ENCODE data around the gene CRAMP1. TPM values are rescaled to one million over a fixed set of nuclear protein-coding genes. Genes with fewer than 3 reads are reported as not detected.

The CRAMP1 gene
- total RNA-seq, 1 donor from 2014 or later: 18.0 TPM

DNA sequence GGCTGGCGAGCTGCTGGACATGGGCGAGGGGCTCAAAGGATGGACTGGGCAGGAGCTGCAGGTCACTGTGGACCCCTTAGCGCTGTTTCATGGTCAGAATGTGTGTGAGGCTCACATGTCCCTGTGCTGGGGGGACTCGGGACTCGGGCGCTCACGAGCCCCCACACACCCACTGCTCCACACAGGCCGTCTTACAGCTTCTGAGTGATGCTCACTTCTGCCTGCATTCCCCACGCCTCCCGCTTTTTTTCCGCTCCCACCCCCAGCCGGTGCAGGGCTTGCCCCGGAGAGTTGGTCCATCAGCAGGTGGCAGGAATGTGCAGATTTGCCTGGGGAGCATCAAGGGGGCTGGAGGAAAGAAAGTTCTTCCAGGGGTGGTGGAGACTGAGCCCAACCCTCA lies 45.7 kb downstream of the CRAMP1 start:
- Histone ChIP-seq H3K4me1 (ENCODE audit: insufficient read depth, low read length) (no peaks in the 10 kb centered on the region), H3K4me2 (ENCODE audit: low read length) (no peak overlapping the region), H3K4me3 (ENCODE audit: insufficient read depth, low read depth, low read length) (no peak overlapping the region), H3K27me3 (ENCODE audit: insufficient read depth, low read length) (no peaks in the 10 kb centered on the region), H3K27ac (ENCODE audit: low read depth, low read length) (no peak overlapping the region), H4K20me1 (ENCODE audit: insufficient read depth, low read length) (peaks cover 27% of the 10 kb centered on the region), H2AFZ (ENCODE audit: low read depth, low read length) (no peak overlapping the region), H3K9ac (ENCODE audit: low read length) (no peak overlapping the region), H3K79me2 (ENCODE audit: insufficient read depth, low read length) (peaks cover 3% of the 10 kb centered on the region), H3K36me3 (ENCODE audit: insufficient read depth, low read length) (peaks cover 19% of the 10 kb centered on the region), H3K9me3 (ENCODE audit: insufficient read depth, low read depth, low read length) (no peaks in the 10 kb centered on the region)
- Mint-ChIP-seq H3K4me1 (ENCODE audit: low read depth, unreplicated experiment) (peaks cover 5% of the 10 kb centered on the region), H3K9me3 (ENCODE audit: unreplicated experiment) (no peaks in the 10 kb centered on the region), H3K27ac (ENCODE audit: unreplicated experiment) (no peak overlapping the region), H3K4me3 (ENCODE audit: unreplicated experiment) (no peak overlapping the region), H3K36me3 (ENCODE audit: low read depth, unreplicated experiment) (peaks cover 20% of the 10 kb centered on the region), H3K27me3 (ENCODE audit: low read depth, unreplicated experiment) (no peaks in the 10 kb centered on the region)
- FAIRE-seq: no peak
- TF ChIP-seq, protein P1, sequence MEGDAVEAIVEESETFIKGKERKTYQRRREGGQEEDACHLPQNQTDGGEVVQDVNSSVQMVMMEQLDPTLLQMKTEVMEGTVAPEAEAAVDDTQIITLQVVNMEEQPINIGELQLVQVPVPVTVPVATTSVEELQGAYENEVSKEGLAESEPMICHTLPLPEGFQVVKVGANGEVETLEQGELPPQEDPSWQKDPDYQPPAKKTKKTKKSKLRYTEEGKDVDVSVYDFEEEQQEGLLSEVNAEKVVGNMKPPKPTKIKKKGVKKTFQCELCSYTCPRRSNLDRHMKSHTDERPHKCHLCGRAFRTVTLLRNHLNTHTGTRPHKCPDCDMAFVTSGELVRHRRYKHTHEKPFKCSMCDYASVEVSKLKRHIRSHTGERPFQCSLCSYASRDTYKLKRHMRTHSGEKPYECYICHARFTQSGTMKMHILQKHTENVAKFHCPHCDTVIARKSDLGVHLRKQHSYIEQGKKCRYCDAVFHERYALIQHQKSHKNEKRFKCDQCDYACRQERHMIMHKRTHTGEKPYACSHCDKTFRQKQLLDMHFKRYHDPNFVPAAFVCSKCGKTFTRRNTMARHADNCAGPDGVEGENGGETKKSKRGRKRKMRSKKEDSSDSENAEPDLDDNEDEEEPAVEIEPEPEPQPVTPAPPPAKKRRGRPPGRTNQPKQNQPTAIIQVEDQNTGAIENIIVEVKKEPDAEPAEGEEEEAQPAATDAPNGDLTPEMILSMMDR (IDR thresholded peaks at IDR 0.05; ENCODE audit: insufficient read depth, low read depth, low read length): no peak
- no peak for TF ChIP-seq EZH2 (IDR thresholded peaks at IDR 0.05; ENCODE audit: insufficient read depth, low read length)
- no peak for DNase-seq (ENCODE audit: low read depth)

DNA sequence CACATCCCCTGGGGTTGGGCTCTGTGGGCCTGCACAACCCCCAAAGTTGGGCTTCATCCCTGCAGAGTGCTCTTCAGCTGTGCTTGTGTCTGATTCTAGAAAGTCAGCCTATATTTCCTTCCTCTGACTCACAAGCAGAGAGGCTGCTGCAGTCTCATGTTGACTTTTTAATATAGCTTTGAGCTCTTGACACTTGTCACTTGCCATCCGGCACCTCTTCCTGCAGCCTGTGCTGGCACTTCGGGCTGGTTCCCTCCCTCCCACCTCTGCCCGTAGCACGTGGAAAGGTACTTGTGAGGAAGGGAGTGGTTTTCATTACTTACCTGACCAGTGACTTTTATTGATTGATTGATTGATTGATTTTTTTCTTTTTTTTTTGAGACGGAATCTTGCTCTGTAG lies 46.9 kb downstream of the CRAMP1 start:
- Histone ChIP-seq H4K20me1 (ENCODE audit: insufficient read depth, low read length) (peaks cover 29% of the 10 kb centered on the region), H3K4me3 (ENCODE audit: insufficient read depth, low read depth, low read length) (no peak overlapping the region), H3K79me2 (ENCODE audit: insufficient read depth, low read length) (peaks cover 3% of the 10 kb centered on the region), H3K9ac (ENCODE audit: low read length) (no peak overlapping the region), H3K27ac (ENCODE audit: low read depth, low read length) (no peak overlapping the region), H3K27me3 (ENCODE audit: insufficient read depth, low read length) (no peaks in the 10 kb centered on the region), H3K4me2 (ENCODE audit: low read length) (no peak overlapping the region), H2AFZ (ENCODE audit: low read depth, low read length) (no peak overlapping the region), H3K9me3 (ENCODE audit: insufficient read depth, low read depth, low read length) (no peaks in the 10 kb centered on the region), H3K4me1 (ENCODE audit: insufficient read depth, low read length) (no peaks in the 10 kb centered on the region), H3K36me3 (ENCODE audit: insufficient read depth, low read length) (peaks cover 26% of the 10 kb centered on the region)
- Mint-ChIP-seq H3K36me3 (ENCODE audit: low read depth, unreplicated experiment) (peaks cover 29% of the 10 kb centered on the region), H3K9me3 (ENCODE audit: unreplicated experiment) (no peaks in the 10 kb centered on the region), H3K27me3 (ENCODE audit: low read depth, unreplicated experiment) (no peaks in the 10 kb centered on the region), H3K4me1 (ENCODE audit: low read depth, unreplicated experiment) (peaks cover 5% of the 10 kb centered on the region), H3K4me3 (ENCODE audit: unreplicated experiment) (no peak overlapping the region), H3K27ac (ENCODE audit: unreplicated experiment) (peak overlapping the region; percentile 66)
- no peak for TF ChIP-seq EZH2 (IDR thresholded peaks at IDR 0.05; ENCODE audit: insufficient read depth, low read length)
- TF ChIP-seq, protein P1 (IDR thresholded peaks at IDR 0.05; ENCODE audit: insufficient read depth, low read depth, low read length): no peak
- no peak for FAIRE-seq
- DNase-seq (ENCODE audit: low read depth): no peak

DNA sequence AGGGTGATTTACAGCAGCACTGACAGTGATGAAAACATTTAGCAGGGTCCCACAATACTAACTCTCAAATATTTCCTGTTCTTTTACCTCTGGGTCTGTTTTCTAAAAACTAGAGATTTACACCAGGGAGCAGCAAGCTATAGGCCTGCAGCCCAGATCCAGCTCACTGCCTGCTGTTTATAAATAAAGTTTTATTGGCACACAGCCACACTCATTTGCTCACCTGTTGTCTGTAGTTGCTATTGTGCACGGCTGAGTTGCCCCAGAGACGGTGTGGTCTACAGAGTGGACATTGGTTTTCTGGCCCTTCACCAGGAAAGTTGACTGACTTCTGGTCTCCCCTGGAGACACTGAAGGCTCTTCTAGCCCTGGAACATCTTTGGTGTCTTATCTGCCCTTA lies 49.7 kb downstream of the CRAMP1 start:
- Histone ChIP-seq H3K9ac (ENCODE audit: low read length) (no peak overlapping the region), H3K4me1 (ENCODE audit: insufficient read depth, low read length) (no peaks in the 10 kb centered on the region), H3K9me3 (ENCODE audit: insufficient read depth, low read depth, low read length) (no peaks in the 10 kb centered on the region), H3K4me3 (ENCODE audit: insufficient read depth, low read depth, low read length) (no peak overlapping the region), H4K20me1 (ENCODE audit: insufficient read depth, low read length) (peaks cover 32% of the 10 kb centered on the region), H2AFZ (ENCODE audit: low read depth, low read length) (no peak overlapping the region), H3K27ac (ENCODE audit: low read depth, low read length) (no peak overlapping the region), H3K79me2 (ENCODE audit: insufficient read depth, low read length) (peaks cover 3% of the 10 kb centered on the region), H3K4me2 (ENCODE audit: low read length) (no peak overlapping the region), H3K27me3 (ENCODE audit: insufficient read depth, low read length) (no peaks in the 10 kb centered on the region), H3K36me3 (ENCODE audit: insufficient read depth, low read length) (peaks cover 42% of the 10 kb centered on the region)
- Mint-ChIP-seq H3K36me3 (ENCODE audit: low read depth, unreplicated experiment) (peaks cover 32% of the 10 kb centered on the region), H3K27ac (ENCODE audit: unreplicated experiment) (no peak overlapping the region), H3K27me3 (ENCODE audit: low read depth, unreplicated experiment) (no peaks in the 10 kb centered on the region), H3K9me3 (ENCODE audit: unreplicated experiment) (no peaks in the 10 kb centered on the region), H3K4me1 (ENCODE audit: low read depth, unreplicated experiment) (peaks cover 5% of the 10 kb centered on the region), H3K4me3 (ENCODE audit: unreplicated experiment) (no peak overlapping the region)
- no peak for TF ChIP-seq EZH2 (IDR thresholded peaks at IDR 0.05; ENCODE audit: insufficient read depth, low read length)
- TF ChIP-seq, protein P1 (IDR thresholded peaks at IDR 0.05; ENCODE audit: insufficient read depth, low read depth, low read length): no peak
- FAIRE-seq: no peak
- DNase-seq (ENCODE audit: low read depth): no peak
